ENCODE data around the gene COX20.

- TF ChIP-seq, protein P1, sequence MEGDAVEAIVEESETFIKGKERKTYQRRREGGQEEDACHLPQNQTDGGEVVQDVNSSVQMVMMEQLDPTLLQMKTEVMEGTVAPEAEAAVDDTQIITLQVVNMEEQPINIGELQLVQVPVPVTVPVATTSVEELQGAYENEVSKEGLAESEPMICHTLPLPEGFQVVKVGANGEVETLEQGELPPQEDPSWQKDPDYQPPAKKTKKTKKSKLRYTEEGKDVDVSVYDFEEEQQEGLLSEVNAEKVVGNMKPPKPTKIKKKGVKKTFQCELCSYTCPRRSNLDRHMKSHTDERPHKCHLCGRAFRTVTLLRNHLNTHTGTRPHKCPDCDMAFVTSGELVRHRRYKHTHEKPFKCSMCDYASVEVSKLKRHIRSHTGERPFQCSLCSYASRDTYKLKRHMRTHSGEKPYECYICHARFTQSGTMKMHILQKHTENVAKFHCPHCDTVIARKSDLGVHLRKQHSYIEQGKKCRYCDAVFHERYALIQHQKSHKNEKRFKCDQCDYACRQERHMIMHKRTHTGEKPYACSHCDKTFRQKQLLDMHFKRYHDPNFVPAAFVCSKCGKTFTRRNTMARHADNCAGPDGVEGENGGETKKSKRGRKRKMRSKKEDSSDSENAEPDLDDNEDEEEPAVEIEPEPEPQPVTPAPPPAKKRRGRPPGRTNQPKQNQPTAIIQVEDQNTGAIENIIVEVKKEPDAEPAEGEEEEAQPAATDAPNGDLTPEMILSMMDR (conservative IDR thresholded peaks at IDR 0.05 in 1 of 2, IDR thresholded peaks at IDR 0.05 in 1 of 2; ENCODE audit: low read depth in 1 of 2, low read length in 2 of 2): no peak
- no peak for TF ChIP-seq EZH2 (IDR thresholded peaks at IDR 0.05; ENCODE audit: low read length, missing control alignments)
Measured at GRCh38 chr1:244821134-244821533, 14.3 kb upstream of the COX20 start.

Measured in fibroblast of lung (primary cell).